ENCODE data around the gene CNRIP1. TPM values are rescaled to one million over a fixed set of nuclear protein-coding genes. Genes with fewer than 3 reads are reported as not detected.
A peak's percentile ranks its signal among the peaks of the same experiment; 100 is the strongest.

CNRIP1 gene, protein sequence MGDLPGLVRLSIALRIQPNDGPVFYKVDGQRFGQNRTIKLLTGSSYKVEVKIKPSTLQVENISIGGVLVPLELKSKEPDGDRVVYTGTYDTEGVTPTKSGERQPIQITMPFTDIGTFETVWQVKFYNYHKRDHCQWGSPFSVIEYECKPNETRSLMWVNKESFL
- total RNA-seq, result 10 to 100 TPM; 22.2 to 48.1 (median 39.0) TPM

GRCh38 chr2:68319398-68320117 is at the start of gene CNRIP1:
Gene CNRIP1, minus strand, starts transcription at chr2:68319949. Its CDS starts 549 bp downstream, at chr2:68319400.
- Histone ChIP-seq H3K27ac (peak within 1 kb of the TSS; percentile 74 to 95 (median 92)), H3K9me3 (no peaks in the 10 kb centered on the region), H3K4me1 (peaks cover 0 to 40% (median 5%) of the 10 kb centered on the region in 3 donors), H3K27me3 (no peaks in the 10 kb centered on the region), H3K4me3 (peak within 1 kb of the TSS; percentile 86 to 87), H3K36me3 (peaks cover 0 to 24% of the 10 kb centered on the region in 2 donors)
- WGBS, 2 donors (ENCODE audit: low coverage in 1 of 2), result 0% methylated on average over 3 to 11 of the region's 64 CpGs
- TF ChIP-seq CTCF (IDR thresholded peaks at IDR 0.05), result peak in 1 of 4 experiments; percentile 33
- TF ChIP-seq EP300 (IDR thresholded peaks at IDR 0.05), result no peak
- TF ChIP-seq POLR2AphosphoS5 (IDR thresholded peaks at IDR 0.05), result peak; percentile 73
- peak; percentile 39 to 60 for TF ChIP-seq POLR2A (IDR thresholded peaks at IDR 0.05)
- ATAC-seq, result peak; percentile 85

GRCh38 chr2:68369337-68369734 is 49.6 kb upstream of the CNRIP1 start:
- no peaks in the 10 kb centered on the region for H3K9me3 ChIP-seq
- H3K27me3 ChIP-seq, result no peaks in the 10 kb centered on the region
- H3K4me1 ChIP-seq, result peaks cover 0 to 16% (median 0%) of the 10 kb centered on the region in 3 donors
- no peak for ATAC-seq
- H3K36me3 ChIP-seq, result no peaks in the 10 kb centered on the region
- H3K4me3 ChIP-seq, result no peak overlapping the region
- 71 to 100% methylated on average over 3 to 6 of the region's 10 CpGs for WGBS, 2 donors (ENCODE audit: low coverage in 1 of 2)
- no peak overlapping the region for H3K27ac ChIP-seq
- TF ChIP-seq POLR2AphosphoS5 (IDR thresholded peaks at IDR 0.05), result no peak
- TF ChIP-seq CTCF (IDR thresholded peaks at IDR 0.05), result no peak
- no peak for TF ChIP-seq POLR2A (IDR thresholded peaks at IDR 0.05)
- no peak for TF ChIP-seq EP300 (IDR thresholded peaks at IDR 0.05)

GRCh38 chr2:68368654-68369336 is 49.0 kb upstream of the CNRIP1 start:
- TF ChIP-seq EP300 (IDR thresholded peaks at IDR 0.05), result no peak
- TF ChIP-seq POLR2A (IDR thresholded peaks at IDR 0.05), result no peak
- no peak for TF ChIP-seq POLR2AphosphoS5 (IDR thresholded peaks at IDR 0.05)
- TF ChIP-seq CTCF (IDR thresholded peaks at IDR 0.05), result no peak
- 32 to 60% methylated on average over 4 to 5 of the region's 6 CpGs for WGBS, 2 donors (ENCODE audit: low coverage in 1 of 2)
- no peaks in the 10 kb centered on the region for H3K36me3 ChIP-seq
- peaks cover 0 to 16% (median 0%) of the 10 kb centered on the region in 3 donors for H3K4me1 ChIP-seq
- ATAC-seq, result peak; percentile 58
- no peaks in the 10 kb centered on the region for H3K9me3 ChIP-seq
- no peak overlapping the region for H3K4me3 ChIP-seq
- no peaks in the 10 kb centered on the region for H3K27me3 ChIP-seq
- peak overlapping the region in 2 of 4 donors; percentile 31 to 51 for H3K27ac ChIP-seq

GRCh38 chr2:68367953-68368653 is 48.4 kb upstream of the CNRIP1 start:
- H3K4me3 ChIP-seq, result peak overlapping the region in 1 of 2 donors; percentile 9
- no peaks in the 10 kb centered on the region for H3K36me3 ChIP-seq

More at GRCh38 chr2:68367953-68368653, 48.4 kb upstream of the CNRIP1 start:
- peaks cover 0 to 16% (median 0%) of the 10 kb centered on the region in 3 donors for H3K4me1 ChIP-seq
- peak overlapping the region in 2 of 4 donors; percentile 31 to 51 for H3K27ac ChIP-seq
- 49 to 61% methylated on average over 5 of the region's 5 CpGs for WGBS, 2 donors (ENCODE audit: low coverage in 1 of 2)
- H3K9me3 ChIP-seq, result no peaks in the 10 kb centered on the region
- no peak for ATAC-seq
- no peaks in the 10 kb centered on the region for H3K27me3 ChIP-seq
- TF ChIP-seq CTCF (IDR thresholded peaks at IDR 0.05) (no peak), EP300 (IDR thresholded peaks at IDR 0.05) (no peak), POLR2A (IDR thresholded peaks at IDR 0.05) (no peak), POLR2AphosphoS5 (IDR thresholded peaks at IDR 0.05) (no peak)

Measured in gastroesophageal sphincter (tissue), 4 donors.